GM19193 (cell line): ENCODE measurements around the gene RASA4B.

Experiments
- POLR2A ChIP-seq: IDR thresholded peaks from 4 replicates; pipeline ENCODE4 v1.6.1; 2011; ENCODE audit not compliant: insufficient read depth, insufficient read length; ENCODE audit errors: extremely low read depth

Gene RASA4B

GRCh38 chr7:102467581-102468477 lies 49.7 kb downstream of the RASA4B start:
- no peak for TF ChIP-seq POLR2A

DNA sequence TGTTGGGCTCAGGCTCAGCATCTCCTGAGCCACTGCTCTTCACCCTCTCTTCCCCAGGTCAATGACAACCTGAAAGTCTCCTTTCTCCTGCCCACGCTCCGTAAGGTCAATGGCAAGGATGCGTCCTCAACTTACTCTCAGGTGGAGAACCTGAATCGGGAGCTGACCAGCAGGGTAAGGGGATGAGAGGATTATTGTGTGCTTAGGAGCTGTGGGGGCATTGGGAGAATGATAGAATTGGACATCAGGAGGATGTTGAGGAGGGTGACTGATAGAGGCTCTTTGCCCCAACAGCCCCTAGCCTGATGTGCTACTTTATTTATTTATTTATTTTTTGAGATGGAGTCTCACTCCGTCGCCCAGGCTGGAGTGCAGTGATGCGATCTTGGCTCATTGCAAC lies 51.5 kb downstream of the RASA4B start:
- TF ChIP-seq POLR2A: no peak

DNA sequence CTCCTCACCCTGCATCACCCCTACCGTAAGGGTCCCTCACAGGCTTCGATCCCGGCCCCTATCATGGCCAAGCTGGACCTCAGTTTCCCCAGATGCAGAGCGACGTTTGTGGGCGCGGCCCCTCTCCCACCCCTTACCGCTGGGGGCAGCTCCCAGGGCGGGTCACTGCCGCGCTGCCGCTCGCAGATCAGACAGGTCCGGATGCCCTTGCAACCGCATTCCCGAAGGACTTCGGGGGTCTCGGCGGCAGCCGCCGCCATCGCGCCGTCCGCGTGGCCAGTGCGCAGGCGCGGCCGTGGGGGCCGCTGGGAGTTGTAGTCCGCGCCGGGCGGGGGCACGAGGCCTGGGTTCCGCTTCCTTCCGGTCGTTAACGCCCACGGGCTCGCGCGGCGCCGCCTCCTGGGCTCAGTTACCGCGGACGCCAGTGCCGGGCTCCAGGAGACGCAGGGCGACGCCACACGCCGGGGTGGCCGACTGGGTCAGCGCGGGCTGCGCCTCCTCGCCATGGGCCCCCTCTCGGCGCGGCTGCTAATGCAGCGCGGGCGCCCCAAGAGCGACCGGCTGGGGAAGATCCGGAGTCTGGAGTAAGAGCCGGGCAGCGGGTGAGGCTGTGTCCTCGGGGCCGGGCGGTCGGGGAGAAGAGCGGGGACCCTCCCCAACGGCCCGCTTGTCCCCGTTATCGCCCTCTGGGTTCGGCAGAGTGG lies 52.8 kb downstream of the RASA4B start, which contains the start of the genes ALKBH4 and LRWD1:
TSS of gene ALKBH4 (minus strand) at position 287 of the 704 bp plus-strand sequence. CDS start at position 260, 27 bp downstream.
TSS of gene LRWD1 (plus strand) at position 408 of the 704 bp plus-strand sequence. CDS start at position 505, 97 bp downstream.
- peak; percentile 81 for TF ChIP-seq POLR2A

- no peak for TF ChIP-seq POLR2A
Measured at GRCh38 chr7:102463841-102464576, 53.6 kb downstream of the RASA4B start.

DNA sequence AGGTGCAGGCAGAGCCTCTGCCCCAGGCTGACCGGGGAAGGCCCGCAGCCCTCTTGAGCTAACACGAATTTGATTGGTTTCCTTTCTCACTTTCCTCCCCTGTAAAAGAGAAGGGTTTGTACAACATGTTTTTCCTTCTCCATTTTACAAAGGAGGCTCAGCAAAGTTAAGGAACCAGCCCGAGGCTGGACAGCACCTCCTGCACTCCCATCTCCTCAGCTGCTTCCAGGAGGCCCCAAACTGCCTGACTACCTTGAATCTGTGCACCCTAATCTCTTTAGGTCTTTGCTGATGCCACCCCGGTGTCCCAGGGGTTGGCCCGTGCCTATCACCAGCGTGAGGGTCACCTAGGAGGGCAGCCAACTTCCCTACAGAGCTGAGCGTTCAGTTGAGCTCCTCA lies 57.1 kb downstream of the RASA4B start:
- no peak for TF ChIP-seq POLR2A

DNA sequence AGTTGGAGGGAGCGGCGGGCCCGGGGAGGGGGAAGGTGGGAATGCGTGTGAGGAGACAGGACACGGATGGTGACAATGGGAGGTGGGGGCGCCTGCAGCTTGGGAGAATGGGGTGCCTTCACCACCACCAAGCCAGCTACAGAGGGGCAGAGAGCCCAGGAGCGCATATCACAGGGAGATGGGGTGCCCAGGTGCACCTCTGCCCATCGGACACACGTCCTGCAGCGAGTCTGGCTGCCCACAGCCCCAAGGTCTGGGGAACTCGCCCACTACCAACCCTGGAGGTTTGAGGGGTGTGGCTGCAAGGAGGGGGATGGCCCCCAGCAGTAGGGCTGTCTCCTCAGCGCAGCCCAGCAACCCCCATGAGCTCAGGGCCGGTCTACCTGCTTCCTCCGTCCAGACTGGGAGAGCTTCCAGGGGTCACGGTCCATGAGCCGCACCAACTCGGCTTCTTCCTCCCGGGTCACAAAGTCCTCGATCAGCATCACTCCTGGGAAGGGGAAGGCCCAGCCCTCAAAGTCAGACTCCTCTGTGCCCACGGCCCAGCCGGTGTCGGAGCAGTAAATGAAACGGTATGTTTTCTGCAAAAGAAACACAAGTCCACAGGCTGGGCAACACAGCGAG lies 58.2 kb downstream of the RASA4B start:
- no peak for TF ChIP-seq POLR2A

GRCh38 chr7:102457352-102457924 lies 60.1 kb downstream of the RASA4B start:
- no peak for TF ChIP-seq POLR2A

DNA sequence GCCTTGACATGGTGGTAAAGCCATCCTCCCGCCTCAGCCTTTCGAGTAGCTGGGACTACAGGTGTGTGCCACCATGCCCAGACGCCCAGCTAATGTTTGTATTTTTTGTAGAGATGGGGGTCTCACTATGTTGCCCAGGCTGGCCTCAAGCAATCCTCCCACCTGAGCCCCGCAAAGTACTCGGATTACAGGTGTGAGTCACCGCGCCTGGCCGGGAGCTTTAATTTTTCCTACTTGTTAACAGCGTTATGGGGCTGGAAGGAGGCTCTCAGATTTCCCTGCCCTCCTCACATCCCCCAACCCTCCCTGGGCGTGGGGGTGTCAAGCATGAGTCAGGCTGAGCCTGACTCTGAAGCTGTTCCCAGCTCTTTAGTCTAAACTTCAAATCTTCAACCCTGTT lies 61.2 kb downstream of the RASA4B start:
- TF ChIP-seq POLR2A: no peak

DNA sequence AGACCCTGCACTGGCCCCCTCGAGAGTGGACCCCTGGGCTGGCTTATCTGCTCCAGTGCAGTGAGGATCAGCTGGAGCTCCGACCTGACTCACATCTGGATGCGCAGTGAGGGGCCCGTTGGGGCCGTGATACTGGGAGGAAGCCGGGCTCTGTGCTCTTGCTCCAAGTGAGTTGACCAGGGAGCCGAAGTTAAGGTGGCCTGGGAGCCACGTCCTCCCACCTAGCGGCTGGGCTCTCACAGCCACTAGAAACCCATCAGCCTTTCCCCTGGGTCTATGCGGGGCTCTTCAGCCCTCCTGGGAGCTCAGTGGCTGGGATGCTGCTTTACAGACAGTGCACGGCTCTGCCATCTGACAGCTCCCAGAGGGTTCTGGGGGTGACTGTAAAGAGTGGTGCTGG lies 62.0 kb downstream of the RASA4B start:
- TF ChIP-seq POLR2A: no peak

DNA sequence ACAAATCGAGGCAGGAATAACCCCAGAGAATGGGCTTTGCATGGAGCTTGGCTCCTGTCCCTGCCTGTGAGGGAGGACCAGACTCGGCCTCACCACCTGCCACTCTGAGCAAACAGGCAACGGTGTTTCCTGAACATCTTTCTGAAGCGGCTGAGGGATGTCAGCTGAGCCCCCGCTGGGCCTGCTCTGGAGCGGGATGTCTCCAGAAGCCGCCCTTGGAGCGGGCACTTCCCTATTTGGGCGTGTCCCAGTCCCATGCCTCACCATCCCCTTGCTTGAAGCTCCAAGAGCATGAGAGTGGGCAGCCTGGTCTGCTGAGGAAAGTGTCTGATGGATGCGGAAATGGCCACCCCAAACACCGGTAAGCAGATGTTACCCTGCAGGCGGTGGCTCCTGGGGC lies 63.1 kb downstream of the RASA4B start:
- TF ChIP-seq POLR2A: no peak

GRCh38 chr7:102453319-102453718 lies 64.3 kb downstream of the RASA4B start:
- no peak for TF ChIP-seq POLR2A

GRCh38 chr7:102452451-102452850 lies 65.1 kb downstream of the RASA4B start:
- TF ChIP-seq POLR2A: no peak

GRCh38 chr7:102451371-102452054 lies 66.1 kb downstream of the RASA4B start:
- TF ChIP-seq POLR2A: no peak

GRCh38 chr7:102450242-102450641 lies 67.3 kb downstream of the RASA4B start:
- TF ChIP-seq POLR2A: no peak

GRCh38 chr7:102449136-102449535 lies 68.4 kb downstream of the RASA4B start:
- no peak for TF ChIP-seq POLR2A

- no peak for TF ChIP-seq POLR2A
Measured at GRCh38 chr7:102447311-102447710, 70.3 kb downstream of the RASA4B start.
